Activated T-cell treated with anti-CD3 and anti-CD28 coated beads for 24 hours (primary cell): ENCODE measurements around the gene LIN7B.

Source experiments
- DNase-seq: peaks from one replicate; pipeline ENCODE4 v3.0.0-alpha.2; 2020; ENCODE audit warnings: low read depth

LIN7B gene

GRCh38 chr19:49094505-49095482, 19.4 kb upstream of the LIN7B start:
- DNase-seq, result no peak

- peak; percentile 58 for DNase-seq
Measured at GRCh38 chr19:49097453-49098288, 16.5 kb upstream of the LIN7B start.

- no peak for DNase-seq
Measured at GRCh38 chr19:49098795-49099194, 15.4 kb upstream of the LIN7B start.

GRCh38 chr19:49101160-49101559, 13.0 kb upstream of the LIN7B start:
- no peak for DNase-seq

GRCh38 chr19:49102303-49102702, 11.9 kb upstream of the LIN7B start:
- DNase-seq, result no peak

GRCh38 chr19:49103331-49104085, 10.7 kb upstream of the LIN7B start:
- DNase-seq, result no peak

GRCh38 chr19:49104229-49104864, 9.8 kb upstream of the LIN7B start:
- no peak for DNase-seq

GRCh38 chr19:49106648-49107135, 7.5 kb upstream of the LIN7B start:
- peak; percentile 45 for DNase-seq

GRCh38 chr19:49107625-49108459, 6.3 kb upstream of the LIN7B start:
- DNase-seq, result no peak

- DNase-seq, result no peak
Measured at GRCh38 chr19:49109051-49109450, 5.1 kb upstream of the LIN7B start.

- DNase-seq, result no peak
Measured at GRCh38 chr19:49109569-49110233, 4.5 kb upstream of the LIN7B start.

- DNase-seq, result no peak
Measured at GRCh38 chr19:49110567-49110966, 3.6 kb upstream of the LIN7B start.

GRCh38 chr19:49111218-49111998, 2.8 kb upstream of the LIN7B start:
- no peak for DNase-seq

GRCh38 chr19:49114630-49115363, 627 bp downstream of the LIN7B start:
- DNase-seq, result peak; percentile 40

GRCh38 chr19:49116544-49116943, 2.4 kb downstream of the LIN7B start:
- no peak for DNase-seq

GRCh38 chr19:49117677-49118564, 3.8 kb downstream of the LIN7B start:
- no peak for DNase-seq
